H1 (cell line): ENCODE measurements around the gene LIPC.

Source experiments
- EZH2 ChIP-seq: fragments of 200-600 bp; sonication (generic); IDR thresholded peaks from 2 replicates; pipeline ENCODE4 v1.7.1; 2012; ENCODE audit warnings: low read depth, mild to moderate bottlenecking, moderate library complexity, low read length, inconsistent platforms; ENCODE audit not compliant: severe bottlenecking
- GTF2F1 ChIP-seq: IDR thresholded peaks from 2 replicates; pipeline ENCODE4 v1.6.1; 2012; ENCODE audit warnings: low read depth, low read length, improper control_type of control experiment, borderline replicate concordance
- JUND ChIP-seq: IDR thresholded peaks from 2 replicates; pipeline ENCODE4 v1.6.1; 2011; ENCODE audit warnings: mild to moderate bottlenecking, improper control_type of control experiment, low read length
- PHF8 ChIP-seq: fragments of 200-600 bp; sonication (generic); conservative IDR thresholded peaks from 2 replicates; pipeline ENCODE4 v1.7.1; 2012; ENCODE audit warnings: low read depth, mild to moderate bottlenecking, inconsistent platforms, low read length, moderate library complexity
- POLR2A ChIP-seq, 2 experiments: IDR thresholded peaks; 1 replicate in 1 of 2; 2 replicates in 1 of 2; pipeline ENCODE4 v1.6.1; 2011; ENCODE audit warnings: low read depth in 2 of 2, low read length in 2 of 2, mild to moderate bottlenecking in 2 of 2; ENCODE audit errors: control extremely low read depth in 1 of 2
- POLR2AphosphoS5 ChIP-seq: IDR thresholded peaks from 2 replicates; pipeline ENCODE4 v1.6.1; 2011; ENCODE audit warnings: low read depth, low read length
- RNF2 ChIP-seq: fragments of 200-900, 300-1000 bp; sonication (generic); IDR thresholded peaks from 2 replicates; pipeline ENCODE4 v1.7.1; 2016; ENCODE audit warnings: borderline replicate concordance, low read depth, mild to moderate bottlenecking, antibody characterized with exemption, low read length; ENCODE audit not compliant: poor library complexity, severe bottlenecking; ENCODE audit errors: missing control alignments
- SAP30 ChIP-seq: fragments of 300-600 bp; sonication (generic); IDR thresholded peaks from 2 replicates; pipeline ENCODE4 v1.7.1; 2012; ENCODE audit warnings: low read length, moderate library complexity, mild to moderate bottlenecking, inconsistent platforms; ENCODE audit not compliant: insufficient read depth, insufficient replicate concordance
- SIX5 ChIP-seq: IDR thresholded peaks from 2 replicates; pipeline ENCODE4 v1.6.1; 2011; ENCODE audit warnings: mild to moderate bottlenecking, low read depth, low read length
- SUZ12 ChIP-seq: fragments of 200-600 bp; sonication (generic); IDR thresholded peaks from 2 replicates; pipeline ENCODE4 v1.6.1; 2012; ENCODE audit warnings: mild to moderate bottlenecking, inconsistent platforms, low read length, moderate library complexity, mixed read lengths
- TAF1 ChIP-seq: IDR thresholded peaks from 2 replicates; pipeline ENCODE4 v1.6.1; 2011; ENCODE audit warnings: mild to moderate bottlenecking, low read depth, low read length
- TF ChIP-seq, protein P1 (sequence below): IDR thresholded peaks from 2 replicates; pipeline ENCODE4 v1.6.1; 2012; ENCODE audit warnings: inconsistent platforms
- TF ChIP-seq, protein P2 (sequence below), 3 experiments: IDR thresholded peaks; 1 replicate in 2 of 3; 2 replicates in 1 of 3; pipeline versions ENCODE4 v1.5.1 to v1.6.1; 2011; ENCODE audit warnings: low read length in 3 of 3, mild to moderate bottlenecking in 3 of 3, inconsistent platforms in 2 of 3, low read depth in 1 of 3, moderate library complexity in 1 of 3; ENCODE audit not compliant: insufficient read depth in 1 of 3; ENCODE audit errors: control extremely low read depth in 1 of 3

- TF ChIP-seq RNF2 (no peak), SAP30 (no peak), JUND (no peak), EZH2 (no peak), SUZ12 (no peak), TAF1 (no peak), POLR2A (IDR thresholded peaks at IDR 0.05; ENCODE audit: control extremely low read depth in 1 of 2, low read depth in 2 of 2, low read length in 2 of 2) (no peak), GTF2F1 (no peak), POLR2AphosphoS5 (no peak), SIX5 (no peak), PHF8 (no peak)
- TF ChIP-seq, protein P1, sequence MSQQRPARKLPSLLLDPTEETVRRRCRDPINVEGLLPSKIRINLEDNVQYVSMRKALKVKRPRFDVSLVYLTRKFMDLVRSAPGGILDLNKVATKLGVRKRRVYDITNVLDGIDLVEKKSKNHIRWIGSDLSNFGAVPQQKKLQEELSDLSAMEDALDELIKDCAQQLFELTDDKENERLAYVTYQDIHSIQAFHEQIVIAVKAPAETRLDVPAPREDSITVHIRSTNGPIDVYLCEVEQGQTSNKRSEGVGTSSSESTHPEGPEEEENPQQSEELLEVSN, result no peak
- TF ChIP-seq, protein P2, sequence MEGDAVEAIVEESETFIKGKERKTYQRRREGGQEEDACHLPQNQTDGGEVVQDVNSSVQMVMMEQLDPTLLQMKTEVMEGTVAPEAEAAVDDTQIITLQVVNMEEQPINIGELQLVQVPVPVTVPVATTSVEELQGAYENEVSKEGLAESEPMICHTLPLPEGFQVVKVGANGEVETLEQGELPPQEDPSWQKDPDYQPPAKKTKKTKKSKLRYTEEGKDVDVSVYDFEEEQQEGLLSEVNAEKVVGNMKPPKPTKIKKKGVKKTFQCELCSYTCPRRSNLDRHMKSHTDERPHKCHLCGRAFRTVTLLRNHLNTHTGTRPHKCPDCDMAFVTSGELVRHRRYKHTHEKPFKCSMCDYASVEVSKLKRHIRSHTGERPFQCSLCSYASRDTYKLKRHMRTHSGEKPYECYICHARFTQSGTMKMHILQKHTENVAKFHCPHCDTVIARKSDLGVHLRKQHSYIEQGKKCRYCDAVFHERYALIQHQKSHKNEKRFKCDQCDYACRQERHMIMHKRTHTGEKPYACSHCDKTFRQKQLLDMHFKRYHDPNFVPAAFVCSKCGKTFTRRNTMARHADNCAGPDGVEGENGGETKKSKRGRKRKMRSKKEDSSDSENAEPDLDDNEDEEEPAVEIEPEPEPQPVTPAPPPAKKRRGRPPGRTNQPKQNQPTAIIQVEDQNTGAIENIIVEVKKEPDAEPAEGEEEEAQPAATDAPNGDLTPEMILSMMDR (IDR thresholded peaks at IDR 0.05; ENCODE audit: control extremely low read depth in 1 of 3, insufficient read depth in 1 of 3, low read depth in 1 of 3, low read length in 3 of 3), result no peak
These were observed 54.8 kb downstream of the LIPC start for GRCh38 chr15:58486564-58486963.
